Left ventricle myocardium inferior (tissue), 1 donor: ENCODE results near the gene SERPINB12. TPM values are rescaled to one million over a fixed set of nuclear protein-coding genes. Genes with fewer than 3 reads are reported as not detected.
A peak's percentile ranks its signal among the peaks of the same experiment; 100 is the strongest.

ENCODE experiments used
- DNase-seq: peaks from one replicate; pipeline ENCODE4 v3.0.0-alpha.2; 2020
- H3K27ac ChIP-seq: fragments of 200-600 bp; replicated peaks from 2 replicates; pipeline ENCODE4 v1.8.0; 2021
- H3K27me3 ChIP-seq: fragments of 200-600 bp; 2 replicates; pipeline ENCODE4 v1.8.0; 2021; ENCODE audit warnings: low read depth
- H3K36me3 ChIP-seq: fragments of 200-600 bp; 2 replicates; pipeline ENCODE4 v1.8.0; 2021
- H3K4me1 ChIP-seq: fragments of 200-600 bp; 2 replicates; pipeline ENCODE4 v1.8.0; 2021
- H3K4me3 ChIP-seq: fragments of 200-600 bp; 2 replicates; pipeline ENCODE4 v1.8.0; 2021; ENCODE audit warnings: mild to moderate bottlenecking, moderate library complexity
- H3K9me3 ChIP-seq: fragments of 200-600 bp; replicated peaks from 2 replicates; pipeline ENCODE4 v1.8.0; 2021
- CTCF ChIP-seq: fragments of 200-600 bp; IDR thresholded peaks from 2 replicates; pipeline ENCODE4 v1.8.0; 2021; ENCODE audit warnings: antibody characterized with exemption, mild to moderate bottlenecking, borderline replicate concordance
- intact Hi-C: fragments of 100-400 bp; cut with micrococcal nuclease; formaldehyde crosslinking; loops from one replicate; pipeline ENCODE4 v1.11.0; 2022
- total RNA-seq: library from RNA; stranded (reverse); fragmentation: NEBNext Ultra II Directional; extraction: Animal tissue kit (Norgen Biotek cat#: 25700); gene quantifications from one replicate; pipeline ENCODE4 v1.2.1, GENCODE V29; 2021
- donor health status: DM: no; HTN: yes; CAD: no; lungs with severe emphysema.

Gene SERPINB12
- total RNA-seq, 1 donor from 2014 or later, result not detected

GRCh38 chr18:63575681-63576080 lies 33.5 kb downstream of the SERPINB12 start:
- H3K36me3 ChIP-seq, result no peaks in the 10 kb centered on the region
- no peak for TF ChIP-seq CTCF
- no peaks in the 10 kb centered on the region for H3K9me3 ChIP-seq
- H3K4me1 ChIP-seq, result no peaks in the 10 kb centered on the region
- no peaks in the 10 kb centered on the region for H3K27me3 ChIP-seq
- no peak overlapping the region for H3K27ac ChIP-seq
- no peak overlapping the region for H3K4me3 ChIP-seq
- intact Hi-C loops, result no loop called here
- no peak for DNase-seq

- Histone ChIP-seq H3K36me3 (no peaks in the 10 kb centered on the region), H3K4me1 (no peaks in the 10 kb centered on the region), H3K27ac (no peak overlapping the region), H3K9me3 (no peaks in the 10 kb centered on the region), H3K27me3 (peaks cover 4% of the 10 kb centered on the region), H3K4me3 (no peak overlapping the region)
- TF ChIP-seq CTCF, result peak; percentile 78
- intact Hi-C loops, result loop anchor here (2.0 kb wide), 1 partner anchor 60 kb away; no protein-coding TSS in a partner anchor
- no peak for DNase-seq
These were observed 36.3 kb downstream of the SERPINB12 start for GRCh38 chr18:63578357-63578958.

- H3K27me3 ChIP-seq, result peaks cover 11% of the 10 kb centered on the region
- TF ChIP-seq CTCF, result no peak
- no peaks in the 10 kb centered on the region for H3K36me3 ChIP-seq
- no peak overlapping the region for H3K4me3 ChIP-seq
- intact Hi-C loops, result loop anchor here (2.0 kb wide), 1 partner anchor 61 kb away; no protein-coding TSS in a partner anchor
- H3K9me3 ChIP-seq, result no peaks in the 10 kb centered on the region
- no peak for DNase-seq
- no peak overlapping the region for H3K27ac ChIP-seq
- H3K4me1 ChIP-seq, result no peaks in the 10 kb centered on the region
These were observed 37.4 kb downstream of the SERPINB12 start for GRCh38 chr18:63579616-63580015.

- H3K27me3 ChIP-seq, result peaks cover 22% of the 10 kb centered on the region
- no peak for DNase-seq
- no peak overlapping the region for H3K4me3 ChIP-seq
- intact Hi-C loops, result no loop called here
- no peak overlapping the region for H3K27ac ChIP-seq
- no peaks in the 10 kb centered on the region for H3K4me1 ChIP-seq
- TF ChIP-seq CTCF, result no peak
- no peaks in the 10 kb centered on the region for H3K9me3 ChIP-seq
- no peaks in the 10 kb centered on the region for H3K36me3 ChIP-seq
These were observed 43.8 kb downstream of the SERPINB12 start for GRCh38 chr18:63585988-63586387.

- TF ChIP-seq CTCF, result no peak
- Histone ChIP-seq H3K27ac (no peak overlapping the region), H3K4me1 (no peaks in the 10 kb centered on the region), H3K4me3 (no peak overlapping the region), H3K27me3 (peaks cover 22% of the 10 kb centered on the region), H3K9me3 (no peaks in the 10 kb centered on the region), H3K36me3 (no peaks in the 10 kb centered on the region)
- no peak for DNase-seq
- intact Hi-C loops, result no loop called here
These were observed 44.3 kb downstream of the SERPINB12 start for GRCh38 chr18:63586431-63586830.
